Amygdala (tissue), 56 donors: ENCODE measurements around the gene FAM107A.

Experiments
- DNase-seq, 56 donors: peaks; one replicate each; lab custom pipeline; 2025; lab: John Stamatoyannopoulos, UW

FAM107A gene

GRCh38 chr3:58570851-58571250 lies 6.3 kb downstream of the FAM107A start:
- no peak for DNase-seq

GRCh38 chr3:58569287-58570001 lies 7.7 kb downstream of the FAM107A start:
- no peak for DNase-seq

GRCh38 chr3:58568572-58569286 lies 8.5 kb downstream of the FAM107A start:
- DNase-seq, result peak in 52 of 56 donors; percentile 19 to 93 (median 58)

GRCh38 chr3:58567251-58567515 lies 10.0 kb downstream of the FAM107A start:
- DNase-seq, result no peak

- DNase-seq, result no peak
Observed at GRCh38 chr3:58566398-58567250, 10.6 kb downstream of the FAM107A start.

- no peak for DNase-seq
Observed at GRCh38 chr3:58565621-58566397, 11.4 kb downstream of the FAM107A start.

GRCh38 chr3:58564456-58565160 lies 12.6 kb downstream of the FAM107A start:
- no peak for DNase-seq

GRCh38 chr3:58564054-58564453 lies 13.1 kb downstream of the FAM107A start:
- DNase-seq, result no peak

GRCh38 chr3:58563386-58564035 lies 13.7 kb downstream of the FAM107A start:
- DNase-seq, result no peak

GRCh38 chr3:58562498-58562897 lies 14.7 kb downstream of the FAM107A start:
- DNase-seq, result no peak

- DNase-seq, result no peak
Observed at GRCh38 chr3:58560771-58561311, 16.4 kb downstream of the FAM107A start.

GRCh38 chr3:58559586-58559985 lies 17.6 kb downstream of the FAM107A start:
- no peak for DNase-seq

- no peak for DNase-seq
Observed at GRCh38 chr3:58557491-58557890, 19.7 kb downstream of the FAM107A start.

GRCh38 chr3:58556761-58557221 lies 20.4 kb downstream of the FAM107A start:
- peak in 7 of 56 donors; percentile 18 to 66 (median 46) for DNase-seq

- DNase-seq, result no peak
Observed at GRCh38 chr3:58556001-58556400, 21.2 kb downstream of the FAM107A start.

GRCh38 chr3:58555203-58555602 lies 22.0 kb downstream of the FAM107A start:
- DNase-seq, result no peak

- DNase-seq, result no peak
Observed at GRCh38 chr3:58553003-58553402, 24.2 kb downstream of the FAM107A start.

GRCh38 chr3:58551636-58552180 lies 25.5 kb downstream of the FAM107A start:
- DNase-seq, result no peak

GRCh38 chr3:58544541-58544940 lies 32.6 kb downstream of the FAM107A start:
- no peak for DNase-seq
